Left ventricle myocardium superior (tissue), 1 donor: ENCODE results near the gene TENM4. TPM values are rescaled to one million over a fixed set of nuclear protein-coding genes. Genes with fewer than 3 reads are reported as not detected.
A peak's percentile ranks its signal among the peaks of the same experiment; 100 is the strongest.
"Not testable (repeated sequence)": the region's sequence is repeated elsewhere in the genome, so short reads cannot be mapped to it uniquely, and the experiment has no call there.

Experiments used
- ATAC-seq: fragments of 200-7000 bp; cut with Tn5 transposase; one replicate; pipeline ENCODE4 v1.9.1; 2020; ENCODE audit warnings: mild to moderate bottlenecking, moderate library complexity
- DNase-seq: peaks from one replicate; pipeline ENCODE4 v3.0.0-alpha.2; 2020
- intact Hi-C: fragments of 100-400 bp; cut with micrococcal nuclease; formaldehyde crosslinking; loops from one replicate; pipeline ENCODE4 v1.11.0; 2022
- total RNA-seq: library from RNA; stranded (reverse); fragmentation: NEBNext Ultra II Directional; extraction: Animal tissue kit (Norgen Biotek cat#: 25700); gene quantifications from one replicate; pipeline ENCODE4 v1.2.1, GENCODE V29; 2021
- donor health status: DM: no; HTN: yes; CAD: no; lungs with severe emphysema.

TENM4 gene
- total RNA-seq, 1 donor from 2014 or later: 0.40 TPM

DNA sequence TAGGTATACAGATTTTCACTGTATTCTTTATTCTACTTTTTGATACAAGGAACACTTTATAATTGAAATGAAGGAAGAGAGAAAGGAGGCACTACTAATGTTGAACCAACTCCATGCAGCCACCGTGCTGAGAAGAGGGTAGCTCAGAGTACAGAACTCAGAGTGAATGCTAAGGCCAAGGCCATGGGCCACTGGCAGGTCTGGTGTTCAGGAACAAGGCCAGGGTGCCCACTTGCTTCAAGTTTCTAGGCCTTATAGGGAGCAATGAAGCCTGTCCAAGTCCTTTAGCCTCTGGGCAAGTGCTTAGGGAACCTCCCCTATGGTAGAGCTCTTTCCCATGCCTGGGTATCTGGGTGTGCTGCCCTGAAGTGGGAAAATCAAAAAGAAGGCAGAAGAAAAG lies 235.0 kb downstream of the TENM4 start:
- intact Hi-C loops: no loop called here
- no peak for DNase-seq

DNA sequence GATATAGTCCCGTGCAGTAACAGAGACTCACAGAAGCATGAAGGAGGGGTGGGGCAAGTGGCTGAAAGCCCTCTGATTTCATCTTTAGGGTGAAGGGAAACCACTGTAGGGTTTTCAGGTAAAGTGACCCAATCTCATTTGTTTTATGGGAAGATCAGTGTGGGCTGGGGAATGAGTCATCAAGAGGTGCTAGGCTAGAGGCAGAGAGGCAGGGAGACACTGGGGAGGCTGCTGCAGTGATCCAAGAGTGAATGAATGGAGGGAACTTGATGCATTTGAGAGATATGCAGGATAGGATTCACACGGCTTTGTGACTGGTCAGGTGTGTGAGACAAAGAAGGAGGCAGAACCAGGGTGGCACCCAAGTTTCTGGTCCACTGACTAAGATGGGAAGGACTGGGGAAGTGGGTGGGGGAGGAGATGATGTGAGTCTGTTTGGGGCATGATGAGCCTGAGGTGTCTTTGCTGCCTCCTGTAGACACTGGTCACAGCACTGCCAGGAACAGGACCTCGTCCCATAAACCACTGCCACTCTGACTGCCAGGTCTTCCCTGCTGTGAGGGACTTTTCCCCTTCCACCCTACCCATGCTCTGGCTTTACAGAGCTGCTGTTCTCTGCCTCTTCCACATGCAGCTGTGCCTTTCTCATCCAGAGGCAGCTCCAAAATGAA lies 239.0 kb downstream of the TENM4 start:
- intact Hi-C loops: no loop called here
- ATAC-seq (no peak), DNase-seq (no peak)

More for the DNA sequence above, 235.0 kb downstream of the TENM4 start:
- ATAC-seq: no peak

DNA sequence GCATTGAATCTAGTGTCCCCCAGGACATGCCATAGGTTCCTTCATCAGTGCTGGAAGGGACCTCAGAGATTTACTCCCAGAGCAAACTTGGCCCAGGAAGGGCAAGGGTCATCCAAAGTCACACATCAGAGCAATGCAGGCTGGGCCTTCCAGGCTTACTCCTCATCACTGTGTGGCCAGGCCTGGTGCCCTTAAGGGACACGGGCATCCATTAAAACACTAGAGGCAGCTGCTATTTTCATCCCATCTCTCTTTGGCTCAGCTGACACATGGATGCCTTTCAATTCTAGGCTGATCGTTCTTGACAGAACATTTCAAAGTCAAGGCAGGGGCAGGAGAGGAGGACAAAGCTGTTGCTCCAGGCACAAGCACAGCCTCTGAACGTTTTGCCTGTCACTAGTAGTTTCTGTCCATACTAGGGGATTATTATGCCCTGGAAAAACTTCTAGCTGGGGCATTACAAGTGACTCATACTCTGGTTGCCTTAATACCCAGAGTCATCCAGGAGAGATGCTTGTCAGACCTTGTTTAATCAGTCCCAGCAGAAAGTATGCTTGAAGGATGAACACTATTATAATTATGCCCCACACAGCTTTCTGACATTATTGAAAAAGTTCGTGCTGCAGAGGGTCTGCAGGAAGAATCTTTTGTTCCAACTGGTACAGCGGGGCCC lies 240.3 kb downstream of the TENM4 start:
- no peak for DNase-seq
- intact Hi-C loops: no loop called here
- peak; percentile 51 for ATAC-seq

DNA sequence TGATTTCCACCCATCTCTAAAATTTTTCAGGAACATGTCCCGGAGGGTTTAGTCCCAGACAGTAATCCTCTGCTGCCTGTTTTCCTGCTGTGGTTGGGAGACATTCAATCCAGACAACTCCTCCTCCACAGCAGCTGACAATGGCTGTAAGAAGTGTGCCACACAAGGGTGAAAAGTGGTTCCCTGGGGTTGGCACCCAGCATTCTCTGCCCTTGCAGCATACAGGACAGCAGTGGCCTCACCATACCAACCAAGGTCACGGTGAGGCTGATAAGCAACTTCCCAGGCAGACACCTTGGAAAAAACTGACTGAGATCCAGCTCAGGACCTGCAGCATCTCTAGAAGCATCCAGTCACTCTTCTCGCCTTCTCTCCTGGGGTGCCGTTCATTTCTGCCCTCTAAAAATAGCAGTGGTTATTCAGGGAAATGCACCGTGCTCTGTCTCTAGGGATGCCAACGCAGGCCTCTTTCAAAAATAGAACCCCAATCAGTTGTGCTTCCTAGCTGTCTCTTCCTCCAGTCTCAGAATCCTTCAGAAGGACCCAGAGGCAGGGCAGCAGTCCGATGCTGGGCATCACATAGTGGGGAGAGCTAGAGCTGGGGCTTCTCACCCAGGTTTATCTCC lies 241.0 kb downstream of the TENM4 start:
- ATAC-seq: peak; percentile 94
- intact Hi-C loops: no loop called here
- no peak for DNase-seq

DNA sequence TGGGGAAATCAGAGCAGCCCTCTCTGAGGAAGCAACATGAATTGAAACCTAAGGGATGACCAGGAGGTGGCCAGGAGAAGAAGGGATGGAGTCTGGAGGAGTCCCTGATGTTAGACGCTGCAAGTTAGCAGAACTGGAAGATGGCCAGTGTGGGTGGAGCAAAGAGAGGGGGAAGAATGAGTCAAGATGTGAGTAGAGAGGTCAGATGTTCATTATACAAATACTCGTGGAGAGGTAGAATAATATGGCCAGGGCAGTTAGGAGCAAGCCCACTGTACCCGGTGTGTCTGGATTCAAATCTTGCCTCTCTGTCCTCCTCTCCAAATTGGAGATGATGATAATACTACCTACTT lies 242.0 kb downstream of the TENM4 start:
- no peak for ATAC-seq
- intact Hi-C loops: no loop called here
- no peak for DNase-seq

DNA sequence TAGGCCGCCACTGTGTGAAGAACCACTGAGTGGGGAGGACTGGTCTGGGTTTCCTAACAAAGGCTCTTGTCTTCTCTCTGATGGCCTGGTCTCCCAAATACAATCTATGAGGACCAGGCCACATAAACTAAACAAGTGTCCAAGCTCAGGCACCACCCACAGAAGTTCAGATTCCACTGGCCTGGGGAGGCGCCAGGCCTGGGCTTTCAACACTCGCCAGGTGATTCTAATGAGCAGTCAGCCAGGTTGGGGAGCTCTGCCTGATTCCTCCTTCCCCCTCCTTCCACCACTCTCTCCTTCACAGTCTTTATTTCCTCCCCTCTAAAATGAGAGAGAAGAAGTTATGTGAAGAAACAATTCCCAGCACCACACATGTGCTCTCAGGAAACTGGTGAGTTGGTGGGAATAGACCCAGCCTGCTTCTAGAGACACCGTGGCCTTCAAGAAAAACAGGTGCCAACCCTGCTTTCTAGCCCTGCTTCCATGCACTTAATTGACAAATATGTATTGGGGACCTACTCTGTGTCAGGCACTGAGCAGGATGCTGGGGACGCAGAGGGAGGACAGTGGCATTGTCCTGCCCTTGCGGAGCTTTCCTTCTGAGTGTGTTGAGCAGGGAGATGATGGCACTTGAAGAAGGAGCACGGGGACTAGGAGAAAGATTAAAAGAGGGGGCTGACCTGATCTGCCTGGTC lies 242.5 kb downstream of the TENM4 start:
- ATAC-seq (peak; percentile 42), DNase-seq (peak; percentile 39)
- intact Hi-C loops: no loop called here

DNA sequence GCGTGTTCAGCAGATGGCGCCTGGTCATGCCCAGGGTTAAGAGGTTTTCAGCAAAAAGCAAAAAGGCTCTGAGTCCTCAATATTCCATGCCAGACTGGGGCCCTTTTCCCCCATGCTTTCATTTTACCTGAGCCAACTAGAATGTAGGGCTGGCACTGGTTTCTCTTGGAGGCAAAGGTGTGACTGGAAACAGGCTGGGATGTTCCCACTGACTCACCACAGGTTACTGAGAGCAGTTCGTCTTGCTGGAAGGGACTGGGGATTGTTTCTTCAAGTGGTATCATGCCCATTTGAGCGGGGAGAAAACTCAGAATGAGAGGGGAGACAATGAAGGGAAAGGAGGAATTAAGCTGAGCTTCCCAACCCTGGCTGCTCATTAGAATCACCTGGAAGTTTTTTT lies 243.9 kb downstream of the TENM4 start:
- intact Hi-C loops: no loop called here

DNA sequence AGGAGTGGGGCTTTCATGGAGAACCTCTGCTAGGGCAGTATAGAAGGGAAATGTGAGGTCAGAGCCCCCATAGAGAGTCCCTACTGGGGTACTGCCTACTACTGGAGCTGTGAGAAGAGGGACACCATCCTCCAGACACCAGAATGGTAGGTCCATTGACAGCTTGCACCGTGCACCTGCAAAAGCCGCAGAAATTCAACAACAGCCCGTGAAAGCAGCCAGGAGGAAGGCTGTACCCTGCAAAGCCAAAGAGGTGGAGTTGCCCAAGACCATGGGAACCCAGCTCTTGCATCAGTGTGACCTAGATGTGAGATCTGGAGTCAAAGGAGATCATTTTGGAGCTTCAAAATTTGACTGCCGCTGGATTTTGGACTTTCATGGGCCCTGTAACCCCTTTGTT lies 245.6 kb downstream of the TENM4 start:
- intact Hi-C loops: no loop called here
- no peak for DNase-seq
- no peak for ATAC-seq

More for the DNA sequence above, 243.9 kb downstream of the TENM4 start:
- DNase-seq: no peak
- no peak for ATAC-seq

DNA sequence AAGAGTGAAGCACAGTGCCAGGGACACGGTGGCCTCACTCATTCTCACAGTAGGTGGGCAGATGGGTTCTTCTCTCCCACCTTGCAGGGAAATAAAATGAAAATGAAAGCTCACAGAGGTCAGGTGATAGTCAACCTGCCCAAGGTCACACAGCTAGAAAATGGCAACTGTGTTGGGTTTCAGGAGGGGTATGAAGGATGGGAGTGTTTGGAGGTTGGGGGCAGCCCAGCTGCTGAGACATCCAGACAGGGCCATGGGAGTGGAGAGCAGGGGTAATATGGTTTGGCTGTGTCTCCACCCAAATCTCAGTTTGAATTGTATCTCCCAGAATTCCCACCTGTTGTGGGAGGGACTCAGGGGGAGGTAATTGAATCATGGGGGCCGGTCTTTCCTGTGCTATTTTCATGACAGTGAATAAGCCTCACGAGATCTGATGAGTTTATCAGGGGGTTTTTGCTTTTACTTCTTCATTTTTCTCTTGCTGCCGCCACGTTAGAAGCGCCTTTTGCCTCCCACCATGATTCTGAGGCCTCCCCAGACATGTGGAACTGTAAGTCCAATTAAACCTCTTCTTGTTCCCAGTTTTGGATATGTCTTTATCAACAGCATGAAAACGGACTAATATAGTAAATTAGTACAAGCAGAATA lies 247.0 kb downstream of the TENM4 start:
- no peak for DNase-seq
- ATAC-seq: no peak
- intact Hi-C loops: no loop called here

DNA sequence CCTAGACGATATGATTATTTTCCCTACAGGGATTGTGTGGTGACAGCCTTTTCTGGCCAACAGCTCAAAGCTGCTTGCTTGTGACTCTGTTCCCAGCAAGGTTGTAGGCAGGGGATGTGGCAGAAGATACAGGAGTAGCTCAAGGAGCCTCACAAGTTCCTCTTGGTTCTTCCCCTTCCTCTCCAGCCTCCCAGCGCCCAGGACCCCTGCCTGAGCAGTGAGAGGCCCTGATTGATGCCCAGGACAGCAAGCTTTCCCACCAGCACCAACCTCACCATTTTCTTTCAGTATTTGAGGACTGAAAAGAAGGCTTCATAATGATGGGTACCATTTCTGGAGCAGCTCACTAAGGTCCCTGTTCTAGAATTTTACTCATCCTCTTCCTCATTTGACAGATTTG lies 248.0 kb downstream of the TENM4 start:
- DNase-seq (no peak), ATAC-seq (no peak)
- intact Hi-C loops: no loop called here

DNA sequence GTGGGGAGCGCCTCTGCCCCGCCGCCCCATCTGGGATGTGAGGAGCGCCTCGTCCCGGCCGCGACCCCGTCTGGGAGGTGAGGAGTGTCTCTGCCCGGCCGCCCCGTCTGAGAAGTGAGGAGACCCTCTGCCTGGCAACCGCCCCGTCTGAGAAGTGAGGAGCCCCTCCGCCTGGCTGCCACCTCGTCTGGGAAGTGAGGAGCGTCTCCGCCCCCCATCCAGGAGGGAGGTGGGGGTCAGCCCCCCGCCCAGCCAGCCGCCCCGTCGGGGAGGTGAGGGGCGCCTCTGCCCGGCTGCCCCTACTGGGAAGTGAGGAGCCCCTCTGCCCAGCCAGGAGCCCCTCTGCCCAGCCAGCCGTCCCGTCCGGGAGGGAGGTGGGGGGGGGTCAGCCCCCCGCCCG lies 249.1 kb downstream of the TENM4 start:
- intact Hi-C loops, ATAC-seq, DNase-seq: not testable (repeated sequence)

DNA sequence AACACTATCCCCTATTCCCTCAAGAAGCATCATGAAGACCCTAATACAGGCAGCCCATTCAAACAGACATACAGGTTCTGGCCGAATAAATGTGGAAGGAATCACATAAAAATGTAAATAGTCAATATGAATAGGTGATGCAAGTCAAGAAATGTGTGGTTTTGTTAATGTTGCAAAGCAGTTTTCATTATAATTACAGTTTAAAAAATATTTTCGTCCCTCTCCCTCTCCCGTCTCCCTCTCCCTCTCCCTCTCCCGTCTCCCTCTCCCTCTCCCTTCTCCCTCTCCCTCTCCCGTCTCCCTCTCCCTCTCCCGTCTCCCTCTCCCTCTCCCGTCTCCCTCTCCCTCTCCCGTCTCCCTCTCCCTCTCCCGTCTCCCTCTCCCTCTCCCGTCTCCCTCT lies 250.3 kb downstream of the TENM4 start:
- DNase-seq, ATAC-seq, intact Hi-C loops: not testable (repeated sequence)

DNA sequence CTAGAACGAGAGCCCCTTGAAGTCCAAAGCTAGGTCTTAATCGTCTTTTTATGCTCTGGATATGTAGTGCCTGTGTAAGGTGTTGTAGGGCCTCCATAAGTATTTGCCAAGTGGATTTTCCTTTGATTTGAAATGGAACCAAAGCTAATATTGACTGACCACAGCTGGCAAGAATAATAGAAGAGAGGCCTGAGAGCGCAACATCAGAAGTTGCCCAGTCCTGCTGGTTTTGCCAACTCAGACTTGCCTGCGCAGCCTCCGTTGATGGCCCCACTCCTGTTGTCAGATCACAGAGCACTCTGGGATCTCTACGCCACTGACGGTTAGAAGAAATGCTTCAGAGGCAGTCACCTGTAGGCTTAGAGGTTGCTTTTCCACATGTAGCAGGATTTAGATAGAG lies 251.2 kb downstream of the TENM4 start:
- intact Hi-C loops: no loop called here
- no peak for DNase-seq
- ATAC-seq: no peak

DNA sequence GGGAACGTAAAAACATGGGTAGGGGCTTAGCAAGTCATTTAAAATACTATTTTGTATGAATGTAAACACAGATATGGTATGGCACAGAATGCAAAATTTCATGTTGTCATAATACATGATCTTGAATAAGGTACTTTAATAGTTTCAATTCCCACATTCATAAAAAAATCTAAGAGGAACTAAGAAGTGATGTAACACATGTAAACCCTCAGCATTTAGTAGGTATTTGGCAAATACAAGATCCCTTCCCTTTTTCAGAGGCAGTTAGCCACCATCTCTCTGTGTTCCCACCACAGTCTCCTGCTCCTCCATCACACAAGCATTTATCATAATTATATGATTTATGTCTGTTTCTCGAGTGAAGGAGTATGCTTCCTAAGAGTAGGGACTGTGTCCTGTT lies 251.8 kb downstream of the TENM4 start:
- no peak for DNase-seq
- intact Hi-C loops: no loop called here
- ATAC-seq: no peak

DNA sequence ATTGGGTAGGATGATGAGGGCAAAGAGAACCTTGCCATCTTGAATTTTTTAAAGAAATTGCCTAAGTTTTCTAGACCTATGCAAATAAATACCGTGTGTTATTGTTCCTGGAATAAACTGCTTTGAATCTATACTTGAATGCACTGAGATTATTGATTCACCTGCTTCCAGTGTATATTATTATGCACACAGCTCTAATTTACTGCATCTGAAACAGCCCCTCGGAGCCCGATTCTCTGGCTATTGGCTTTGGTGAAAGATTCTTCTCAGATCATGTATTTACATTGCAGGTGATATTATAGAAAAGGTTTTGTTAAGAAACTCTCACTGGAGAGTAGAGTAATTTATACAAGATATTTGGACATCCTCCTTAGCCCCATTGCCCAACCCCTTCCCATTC lies 254.2 kb downstream of the TENM4 start:
- ATAC-seq (no peak), DNase-seq (no peak)
- intact Hi-C loops: no loop called here

DNA sequence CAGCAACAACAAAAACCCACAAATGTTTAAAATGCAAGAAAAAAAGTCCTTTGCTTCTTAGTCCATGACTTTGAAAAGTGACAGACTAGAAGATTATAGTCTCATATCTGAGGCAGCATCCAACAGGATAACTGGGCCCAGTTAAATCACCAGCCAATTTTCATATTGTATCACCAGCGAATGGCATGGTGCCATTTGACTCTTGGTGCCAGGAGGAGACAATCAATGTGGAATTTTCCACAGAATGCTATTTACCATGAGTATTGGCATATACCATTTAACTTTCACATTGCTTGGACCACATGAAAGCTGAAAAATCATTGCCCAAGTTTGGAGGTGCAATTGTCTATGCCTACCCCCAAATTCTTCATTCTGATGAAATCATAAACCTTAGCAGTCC lies 255.5 kb downstream of the TENM4 start:
- intact Hi-C loops: no loop called here
- no peak for ATAC-seq
- DNase-seq: no peak

DNA sequence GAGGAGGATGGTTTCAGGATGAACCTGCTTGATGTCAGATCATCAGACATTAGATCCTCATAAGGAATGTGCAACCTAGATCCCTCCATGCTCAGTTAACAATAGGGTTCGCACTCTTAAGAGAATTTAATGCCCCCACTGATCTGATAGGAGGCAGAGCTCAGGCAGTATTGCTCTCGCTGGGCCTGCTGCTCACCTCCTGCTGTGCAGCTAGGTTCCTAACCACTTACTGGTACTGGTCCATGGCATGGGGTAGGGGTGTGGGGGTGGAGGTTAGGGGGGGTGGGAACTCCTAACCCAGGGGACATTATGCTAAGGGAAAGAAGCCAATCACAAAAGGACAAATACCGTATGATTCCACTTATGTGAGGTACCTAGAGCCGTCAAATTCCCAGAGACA lies 256.5 kb downstream of the TENM4 start:
- intact Hi-C loops: no loop called here
- no peak for DNase-seq
- no peak for ATAC-seq

DNA sequence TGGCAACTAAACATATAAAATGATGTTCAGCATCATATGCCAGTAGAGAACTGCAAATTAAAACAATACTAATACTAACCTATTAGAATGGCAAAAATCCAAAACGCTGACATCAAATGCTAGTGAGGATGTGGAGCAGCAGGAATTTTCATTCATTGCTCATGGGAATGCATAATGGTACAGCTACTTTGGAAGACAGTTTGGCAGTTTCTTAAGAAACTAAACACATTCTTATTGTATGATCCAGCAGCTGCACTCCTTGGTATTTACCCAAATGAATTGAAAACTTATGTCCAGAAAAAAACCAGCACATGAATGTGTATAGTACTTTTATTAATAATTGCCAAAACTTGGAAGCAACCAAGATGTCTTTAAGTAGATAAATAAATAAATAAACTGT lies 258.0 kb downstream of the TENM4 start:
- intact Hi-C loops: no loop called here
- DNase-seq (no peak), ATAC-seq (no peak)

DNA sequence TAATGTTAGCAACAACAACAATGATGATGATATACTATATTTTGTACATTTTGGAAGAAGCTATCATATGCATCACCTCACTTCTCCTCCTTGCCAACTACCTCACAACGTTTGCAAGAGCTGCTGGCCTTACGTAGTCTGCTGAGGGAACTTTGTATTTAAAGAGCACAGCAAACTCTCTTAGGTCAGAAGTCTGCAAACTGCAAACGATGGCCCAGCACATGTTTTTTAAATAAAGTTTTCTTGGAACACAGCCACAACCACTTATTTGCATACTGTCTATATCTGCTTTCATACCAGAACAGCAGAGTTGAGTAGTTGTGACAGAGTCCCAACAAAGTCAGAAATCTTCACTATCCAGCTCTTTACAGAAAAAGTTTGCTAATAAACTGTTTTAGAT lies 261.7 kb downstream of the TENM4 start:
- ATAC-seq (no peak), DNase-seq (no peak)
- intact Hi-C loops: no loop called here
